DMS 273 (cell line): ENCODE measurements around the gene CEBPG.

ENCODE experiments used
- DNase-seq: peaks from one replicate; lab custom pipeline; 2025; ENCODE audit not compliant: unreplicated experiment; lab: John Stamatoyannopoulos, UW

CEBPG gene

DNA sequence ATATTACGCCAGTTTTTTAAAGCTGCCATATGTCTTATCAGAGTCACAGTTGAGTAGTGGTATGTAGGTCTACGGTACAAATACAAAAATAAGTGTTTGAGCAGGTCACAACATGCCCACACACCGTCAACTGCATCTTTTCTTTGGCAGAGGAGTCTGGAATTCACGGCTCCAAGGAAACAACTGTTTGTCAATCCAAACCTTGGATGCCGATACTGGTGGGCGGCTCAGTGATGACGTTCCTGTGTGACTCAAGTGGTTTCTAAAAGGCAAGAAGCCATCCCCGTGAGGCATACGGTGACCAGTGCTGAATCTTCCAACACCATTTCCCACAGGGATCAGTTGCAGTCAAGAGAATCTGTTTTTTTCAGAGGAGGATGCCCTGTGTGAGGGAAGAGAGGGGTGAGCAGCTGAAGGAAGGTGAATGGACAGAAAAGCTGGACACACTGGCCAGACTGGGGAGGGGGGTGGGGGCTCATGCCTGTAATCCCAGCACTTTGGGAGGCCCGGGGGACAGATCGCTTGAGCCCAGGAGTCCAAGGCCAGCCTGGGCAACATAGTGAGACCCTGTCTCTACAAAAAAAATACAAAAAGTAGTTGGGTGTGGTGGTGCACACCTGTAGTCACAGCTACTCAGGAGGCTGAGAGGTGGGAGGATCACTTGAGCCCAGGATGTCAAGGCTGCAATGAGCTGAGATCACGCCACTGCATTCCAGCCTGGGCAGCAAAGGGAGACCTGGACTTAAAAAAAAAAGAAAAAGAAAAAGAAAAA lies 22.8 kb upstream of the CEBPG start:
- DNase-seq = peak; percentile 26

DNA sequence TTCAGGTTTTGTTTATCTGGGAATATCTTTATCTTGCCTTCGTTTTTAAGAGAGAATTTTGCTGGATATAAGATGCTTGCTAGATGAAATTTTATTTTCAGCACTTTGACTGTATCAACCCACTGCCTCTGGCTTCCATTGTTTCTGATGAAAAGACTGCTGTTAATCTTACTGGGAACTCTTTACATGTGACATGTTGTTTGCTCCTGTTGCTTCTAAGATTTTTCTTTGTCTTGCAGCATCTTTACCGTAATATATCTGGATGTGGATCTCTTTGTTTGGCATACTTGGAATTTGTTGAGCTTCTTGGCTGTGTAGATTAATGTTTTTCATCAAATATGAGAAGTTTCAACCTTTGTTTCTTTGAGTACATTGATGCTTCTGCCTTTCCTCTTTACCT lies 18.0 kb upstream of the CEBPG start:
- DNase-seq = no peak

GRCh38 chr19:33357556-33357955 lies 16.0 kb upstream of the CEBPG start:
- no peak for DNase-seq

DNA sequence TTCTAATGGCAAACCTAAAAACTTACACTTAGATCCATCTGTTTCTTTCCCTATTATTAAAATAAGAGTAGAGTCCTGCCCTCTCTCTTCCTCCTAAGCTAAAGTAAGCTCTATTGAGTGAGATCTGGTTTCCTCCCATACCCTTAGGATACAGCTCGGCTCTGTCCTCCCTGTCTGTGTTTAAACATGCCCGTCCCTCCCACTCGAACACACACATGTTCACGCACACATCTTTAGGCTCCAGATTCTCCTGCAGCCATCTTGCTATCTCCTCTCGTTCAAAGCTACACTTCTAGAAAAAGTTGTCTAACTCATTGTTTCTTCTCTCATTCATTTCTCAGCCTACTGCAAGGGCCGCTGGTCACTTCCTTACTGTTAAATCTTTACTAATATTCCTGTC lies 15.1 kb upstream of the CEBPG start:
- no peak for DNase-seq

DNA sequence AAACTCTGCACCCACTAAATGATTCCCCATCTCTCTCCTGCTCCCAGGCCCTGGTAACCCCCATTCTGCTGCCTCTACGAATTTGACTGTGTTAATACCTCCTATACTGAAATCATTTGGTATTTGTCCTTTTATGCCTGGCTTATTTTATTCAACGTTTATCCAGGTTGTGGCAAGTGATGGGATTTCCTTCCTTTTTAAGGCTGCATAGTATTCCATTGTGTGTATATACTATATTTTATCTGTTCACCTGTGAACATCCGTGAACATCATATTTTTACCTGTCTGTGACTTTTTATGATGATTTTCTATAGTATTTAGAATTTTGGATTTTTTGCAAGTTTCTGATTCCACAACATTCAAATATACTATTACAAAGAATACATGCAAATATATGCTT lies 13.9 kb upstream of the CEBPG start:
- no peak for DNase-seq

DNA sequence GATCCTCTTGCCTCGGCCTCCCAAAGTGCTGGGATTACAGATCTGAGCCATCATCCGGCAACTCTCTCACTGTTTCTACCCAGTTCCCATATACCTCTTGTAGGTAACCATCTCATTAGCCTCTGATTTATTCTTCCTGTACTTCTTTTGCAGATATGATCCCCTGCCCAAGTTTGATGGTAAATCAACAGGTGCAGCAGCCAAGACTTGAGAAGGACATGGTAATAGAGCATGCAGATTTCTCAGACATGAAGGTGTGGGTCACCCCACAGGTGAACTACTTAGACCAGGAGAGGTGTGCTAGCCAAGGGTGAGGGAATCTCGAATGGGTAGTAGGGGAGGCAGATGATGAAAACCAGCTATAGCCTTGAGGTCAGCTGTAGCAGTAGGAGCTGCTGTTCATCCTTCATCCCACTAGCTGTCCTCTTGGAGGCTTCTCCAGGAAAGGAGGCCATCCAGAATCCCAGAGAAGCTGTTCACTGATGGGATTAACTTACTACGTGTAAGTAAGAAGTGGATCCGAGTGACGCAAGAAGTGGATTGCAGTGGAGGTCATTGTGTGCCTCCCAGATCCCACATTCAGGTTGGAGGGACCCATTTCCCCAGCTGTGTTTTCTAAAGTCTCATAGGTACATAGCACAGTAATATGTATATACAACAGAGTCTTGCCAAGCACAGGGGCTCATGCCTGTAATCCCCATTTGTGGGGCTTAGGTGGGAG lies 10.8 kb upstream of the CEBPG start:
- no peak for DNase-seq

GRCh38 chr19:33363476-33363875 lies 10.0 kb upstream of the CEBPG start:
- DNase-seq = no peak

DNA sequence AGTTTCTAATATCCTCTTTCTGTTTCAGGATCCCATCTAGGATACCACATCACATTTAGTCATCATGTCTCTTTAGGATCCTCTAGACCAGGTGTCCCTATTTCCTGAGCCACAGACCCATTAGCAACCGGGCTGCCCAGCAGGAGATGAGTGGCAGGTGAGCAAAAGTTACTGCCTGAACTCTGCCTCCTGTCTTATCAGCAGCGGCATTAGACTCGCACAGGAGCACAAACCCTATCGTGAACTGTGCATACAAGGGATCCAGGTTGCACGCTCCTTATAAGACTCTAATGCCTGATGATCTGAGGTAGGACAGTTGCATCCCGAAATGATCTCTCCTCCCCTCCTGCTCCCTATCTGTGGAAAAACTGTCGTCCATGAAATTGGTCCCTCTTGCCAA lies 7.8 kb upstream of the CEBPG start:
- no peak for DNase-seq

DNA sequence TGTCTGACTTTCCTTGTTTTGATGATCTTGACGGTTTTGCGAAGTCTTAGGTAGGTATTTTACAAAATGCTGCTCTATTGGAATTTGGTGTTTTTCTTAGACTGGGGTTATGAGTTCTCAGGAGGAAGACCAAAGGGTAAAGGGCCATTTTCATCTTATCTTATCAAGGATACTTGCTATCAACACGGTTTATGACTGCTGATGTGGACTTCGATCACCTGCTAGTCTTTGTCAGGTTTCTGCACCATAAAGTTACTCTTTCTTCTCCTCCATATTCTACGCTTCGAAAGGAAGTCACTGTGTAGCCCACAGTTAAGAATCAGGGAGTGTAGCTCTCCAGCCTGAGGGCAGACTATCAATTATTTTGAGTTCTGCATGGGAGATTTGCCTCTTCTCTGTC lies 7.4 kb upstream of the CEBPG start:
- no peak for DNase-seq

- no peak for DNase-seq
Measured at GRCh38 chr19:33366897-33367296, 6.6 kb upstream of the CEBPG start.

- no peak for DNase-seq
Measured at GRCh38 chr19:33368074-33368864, 5.2 kb upstream of the CEBPG start.

DNA sequence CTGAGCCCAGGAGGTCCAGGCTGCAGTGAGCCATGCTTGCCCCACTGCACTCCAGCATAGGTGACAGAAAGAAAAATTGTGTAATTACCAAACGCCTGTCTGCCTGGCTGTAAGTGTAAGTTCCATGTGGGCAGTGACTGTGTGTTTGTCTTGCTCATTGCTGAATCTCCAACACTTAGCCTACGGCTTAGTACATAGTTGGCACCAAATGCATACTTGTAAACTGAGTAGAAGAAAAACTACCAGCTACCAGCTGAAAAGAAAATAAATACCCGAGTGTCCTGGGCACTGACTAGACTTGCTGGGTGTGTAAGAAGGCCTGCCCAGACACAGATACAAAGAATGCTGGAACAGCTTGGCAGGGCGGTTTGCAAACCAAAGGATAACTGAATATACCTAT lies 2.7 kb upstream of the CEBPG start:
- no peak for DNase-seq

DNA sequence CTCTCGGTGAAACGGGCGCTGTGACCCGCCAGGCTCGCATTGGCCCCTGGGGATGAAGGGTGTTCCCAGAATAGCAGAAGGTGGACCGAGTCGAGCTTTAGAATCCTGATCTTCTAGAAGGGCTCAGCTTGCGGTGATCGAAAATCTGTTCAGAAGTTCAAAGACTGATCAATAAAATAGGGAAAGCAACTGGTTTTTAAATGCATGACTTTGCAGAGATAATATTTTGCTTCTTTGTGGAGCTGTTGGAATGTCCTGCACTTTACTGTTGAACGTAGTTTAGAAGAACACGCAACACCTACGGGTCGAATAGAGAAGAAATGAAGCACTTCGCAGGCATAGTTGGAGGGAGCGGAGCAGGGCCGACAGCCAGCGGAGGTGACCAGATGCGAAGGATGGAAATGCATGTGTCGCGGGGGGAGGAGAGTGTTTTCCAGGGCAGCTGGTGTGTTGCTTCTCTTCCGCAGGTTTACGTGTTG lies 766 bp downstream of the CEBPG start:
- peak; percentile 82 for DNase-seq

DNA sequence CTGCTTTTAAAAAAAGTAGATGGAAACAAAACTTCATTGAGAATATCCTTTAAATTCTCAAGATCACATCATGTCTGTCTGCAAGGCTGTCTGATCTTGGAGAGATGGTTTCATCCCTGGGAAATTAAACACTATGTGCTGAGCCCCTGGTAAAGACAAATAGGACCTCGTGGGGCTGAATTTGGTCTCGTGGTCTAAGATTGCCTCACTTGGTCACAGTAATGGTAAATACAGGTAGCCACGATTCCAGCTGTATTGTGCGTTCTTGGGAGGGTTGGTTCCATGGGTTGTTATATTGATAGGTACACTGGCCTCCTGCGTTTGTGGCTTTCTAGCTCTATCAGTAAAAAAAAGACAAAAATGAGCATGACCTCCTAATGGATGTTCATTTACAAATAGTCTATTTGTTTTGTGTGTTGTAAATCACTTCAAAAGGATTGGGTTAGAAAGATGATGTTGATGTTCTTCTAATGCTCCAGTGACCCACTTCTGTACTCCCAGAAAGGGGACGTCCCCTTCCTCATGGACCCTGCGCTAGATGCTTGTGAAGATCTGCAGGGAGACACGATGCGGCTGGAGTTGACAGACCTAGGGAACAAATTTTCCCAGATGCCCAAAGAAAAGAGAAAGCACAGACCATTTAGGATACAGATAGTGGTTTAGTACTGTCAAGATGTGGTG lies 1.8 kb downstream of the CEBPG start:
- no peak for DNase-seq

DNA sequence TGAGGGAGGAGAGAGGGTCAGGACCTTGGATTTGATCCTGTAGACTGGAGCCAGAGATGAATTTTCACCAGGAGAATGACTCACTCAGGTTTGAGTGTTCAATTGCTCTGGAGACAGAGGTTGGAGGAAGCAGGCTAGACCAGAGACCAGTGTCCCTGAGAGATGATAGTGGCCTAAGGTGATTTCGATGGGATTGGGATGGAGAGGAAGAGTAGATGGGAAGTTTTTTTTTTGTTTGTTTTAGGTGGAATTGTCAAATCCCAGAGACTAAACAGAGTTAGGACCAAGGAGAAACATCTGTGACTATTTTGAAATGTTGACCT lies 2.3 kb downstream of the CEBPG start:
- DNase-seq = no peak

DNA sequence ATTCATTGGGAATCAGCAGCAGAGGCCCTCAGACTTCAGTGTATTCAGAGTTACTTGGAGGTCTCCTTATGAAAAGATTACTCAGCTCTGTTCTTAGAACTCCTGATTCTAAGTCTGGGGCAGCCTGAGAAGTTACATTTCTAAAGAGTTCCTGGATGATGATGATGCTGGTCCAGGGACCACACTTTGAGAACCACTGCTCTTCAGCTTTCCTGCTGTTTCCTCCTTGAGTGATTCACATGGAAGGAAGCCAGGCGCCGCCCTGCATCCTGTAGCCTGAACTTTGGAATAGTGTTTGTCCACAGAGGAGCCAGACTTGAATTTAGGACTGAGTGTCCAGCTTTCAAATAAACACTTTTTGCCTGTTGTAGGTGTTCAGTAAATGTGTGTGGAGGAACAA lies 2.9 kb downstream of the CEBPG start:
- DNase-seq = no peak

DNA sequence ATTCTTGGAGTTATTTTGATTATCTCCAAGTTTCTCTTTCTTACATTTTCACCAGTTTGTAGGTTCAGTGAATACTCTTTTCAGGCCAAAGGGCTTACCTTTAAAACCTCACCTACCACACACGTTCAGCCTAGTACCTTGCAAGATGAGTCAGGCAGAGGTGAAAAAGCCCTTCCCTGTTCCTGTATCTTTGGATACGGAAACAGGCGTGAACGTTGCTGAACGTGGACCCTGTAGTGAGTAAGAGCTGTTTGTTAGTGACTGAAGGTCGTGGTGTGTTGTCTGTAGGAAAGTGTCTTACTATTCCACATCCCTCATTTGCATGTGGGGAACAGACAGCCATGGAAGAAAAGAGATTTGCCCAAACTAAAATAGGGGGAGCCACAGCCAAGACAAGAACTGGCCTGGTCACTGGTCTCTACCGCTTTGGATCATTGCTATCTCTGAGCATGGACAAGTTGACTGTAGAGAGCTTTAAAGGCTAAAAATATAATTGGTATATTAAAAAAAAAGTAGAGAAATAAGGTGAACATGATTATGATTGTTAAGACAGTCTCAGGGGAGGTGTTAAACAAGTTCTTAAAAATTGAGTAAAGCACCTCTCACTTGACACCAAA lies 3.5 kb downstream of the CEBPG start:
- no peak for DNase-seq

DNA sequence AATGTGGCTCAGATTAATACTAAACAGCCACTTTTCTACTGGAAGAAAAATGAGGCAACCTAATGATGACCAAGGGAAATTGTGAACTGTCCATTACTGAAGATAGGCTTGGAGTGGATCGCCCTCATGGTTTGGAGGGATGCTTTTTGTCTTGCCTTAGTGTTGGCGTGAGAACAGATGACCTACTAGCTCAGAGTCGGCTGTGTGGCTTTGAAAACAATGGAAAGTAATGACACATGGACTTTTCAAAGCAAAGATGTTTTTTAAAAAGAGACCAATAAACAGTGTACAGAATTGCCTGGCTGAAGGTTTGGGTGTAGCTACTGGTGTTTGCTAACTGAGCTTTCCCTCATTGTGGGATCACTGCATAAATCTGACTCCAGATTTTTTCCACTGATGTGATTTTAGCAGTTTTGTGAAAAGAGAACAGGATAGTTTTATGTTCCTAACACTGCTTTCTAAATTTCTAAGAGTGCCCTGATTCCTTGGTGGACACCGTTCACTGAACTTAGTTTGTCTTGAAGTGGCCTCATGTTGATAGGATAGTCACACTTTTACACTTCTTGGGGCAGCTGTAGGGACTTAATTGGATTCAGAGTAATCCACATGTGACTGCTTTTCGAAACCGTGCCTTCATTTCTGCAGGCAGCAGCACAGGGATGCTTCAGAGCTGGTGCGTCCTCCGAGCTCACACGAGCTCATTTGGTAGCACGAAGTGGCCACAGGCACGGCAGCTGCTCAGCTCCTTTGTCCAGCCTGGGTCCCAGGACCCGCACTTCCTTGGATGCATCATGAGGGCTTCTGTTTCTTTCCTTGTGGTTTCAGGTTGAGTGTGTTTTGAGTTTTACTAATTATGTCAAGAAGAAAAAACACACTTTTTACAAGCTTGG lies 4.3 kb downstream of the CEBPG start:
- DNase-seq = no peak

DNA sequence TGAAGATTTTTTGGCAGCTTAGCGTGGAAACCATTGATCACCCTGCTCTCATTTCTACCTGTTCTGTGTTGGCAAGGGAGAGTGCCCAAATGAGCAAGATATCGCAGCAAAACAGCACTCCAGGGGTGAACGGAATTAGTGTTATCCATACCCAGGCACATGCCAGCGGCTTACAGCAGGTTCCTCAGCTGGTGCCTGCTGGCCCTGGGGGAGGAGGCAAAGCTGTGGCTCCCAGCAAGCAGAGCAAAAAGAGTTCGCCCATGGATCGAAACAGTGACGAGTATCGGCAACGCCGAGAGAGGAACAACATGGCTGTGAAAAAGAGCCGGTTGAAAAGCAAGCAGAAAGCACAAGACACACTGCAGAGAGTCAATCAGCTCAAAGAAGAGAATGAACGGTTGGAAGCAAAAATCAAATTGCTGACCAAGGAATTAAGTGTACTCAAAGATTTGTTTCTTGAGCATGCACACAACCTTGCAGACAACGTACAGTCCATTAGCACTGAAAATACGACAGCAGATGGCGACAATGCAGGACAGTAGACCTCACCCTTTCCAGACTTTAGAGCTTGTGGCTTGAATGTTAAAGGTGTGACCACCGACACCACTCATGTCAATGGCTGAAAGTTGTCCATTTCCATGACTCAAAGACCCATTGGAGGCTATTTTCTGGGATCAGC lies 5.8 kb downstream of the CEBPG start:
- DNase-seq = no peak
